OCI-LY1 (cell line): Measurements from ENCODE around the gene ANO2.

ENCODE experiments used
- H2AFZ ChIP-seq: fragments of 200-600 bp; sonication (generic), shearing (Covaris generic); 2 replicates; pipeline ENCODE4 v1.6.0; 2014; ENCODE audit warnings: antibody characterized with exemption, mild to moderate bottlenecking, low read length
- H3F3A ChIP-seq: fragments of 200-600 bp; sonication (generic), shearing (Covaris generic); 2 replicates; pipeline ENCODE4 v1.6.0; 2014; ENCODE audit warnings: mild to moderate bottlenecking, antibody characterized with exemption, low read length, moderate library complexity; ENCODE audit not compliant: insufficient read depth
- H3K27ac ChIP-seq: fragments of 200-600 bp; sonication (generic); 2 replicates; pipeline ENCODE4 v1.5.1; 2014; ENCODE audit warnings: low read length, mixed run types, mild to moderate bottlenecking, low read depth; ENCODE audit not compliant: poor library complexity, severe bottlenecking
- H3K27me3 ChIP-seq: fragments of 200-600 bp; sonication (generic); 2 replicates; pipeline ENCODE4 v1.6.0; 2014; ENCODE audit warnings: antibody characterized with exemption, mild to moderate bottlenecking, low read length, moderate library complexity; ENCODE audit not compliant: insufficient read depth
- H3K36me3 ChIP-seq: fragments of 200-600 bp; sonication (generic); 2 replicates; pipeline ENCODE4 v1.6.1; 2014; ENCODE audit warnings: mild to moderate bottlenecking, antibody characterized with exemption, low read length, moderate library complexity, mixed read lengths; ENCODE audit not compliant: insufficient read depth
- H3K4me1 ChIP-seq: fragments of 200-600 bp; sonication (generic); 2 replicates; pipeline ENCODE4 v1.5.1; 2014; ENCODE audit warnings: mild to moderate bottlenecking, low read length, moderate library complexity; ENCODE audit not compliant: insufficient read depth, severe bottlenecking
- H3K4me2 ChIP-seq: fragments of 200-600 bp; sonication (generic), shearing (Covaris generic); 2 replicates; pipeline ENCODE4 v1.6.1; 2014; ENCODE audit warnings: low read length
- H3K4me3 ChIP-seq: fragments of 200-600 bp; sonication (generic); 2 replicates; pipeline ENCODE4 v1.5.1; 2014; ENCODE audit warnings: low read length, low read depth, mild to moderate bottlenecking, mixed read lengths; ENCODE audit not compliant: poor library complexity, severe bottlenecking
- H3K79me2 ChIP-seq: fragments of 200-600 bp; shearing (Covaris generic); 2 replicates; pipeline ENCODE4 v1.6.1; 2016; ENCODE audit warnings: mixed run types, low read length, mixed read lengths; ENCODE audit not compliant: insufficient read depth
- H3K9ac ChIP-seq: fragments of 200-600 bp; sonication (generic), shearing (Covaris generic); 2 replicates; pipeline ENCODE4 v1.6.1; 2014; ENCODE audit warnings: mild to moderate bottlenecking, low read length, mixed read lengths
- H3K9me2 ChIP-seq: fragments of 200-600 bp; sonication (generic), shearing (Covaris generic); 2 replicates; pipeline ENCODE4 v1.6.1; 2014; ENCODE audit warnings: low read depth, mild to moderate bottlenecking, low read length, mixed read lengths
- H3K9me3 ChIP-seq: fragments of 200-600 bp; shearing (Covaris generic); 2 replicates; pipeline ENCODE4 v1.6.1; 2014; ENCODE audit warnings: low read length, mixed read lengths
- H4K20me1 ChIP-seq: fragments of 200-600 bp; sonication (generic), shearing (Covaris generic); 2 replicates; pipeline ENCODE4 v1.6.0; 2016; ENCODE audit warnings: mild to moderate bottlenecking, low read length; ENCODE audit not compliant: insufficient read depth
- CTCF ChIP-seq: fragments of 200-600 bp; sonication (generic), shearing (Covaris generic); IDR thresholded peaks from 2 replicates; pipeline ENCODE4 v1.5.1; 2017; ENCODE audit warnings: mild to moderate bottlenecking, antibody characterized with exemption, low read length, moderate library complexity, mixed read lengths
- EZH2 ChIP-seq: fragments of 200-600 bp; sonication (generic), shearing (Covaris generic); IDR thresholded peaks from 2 replicates; pipeline ENCODE4 v1.8.0; 2017; ENCODE audit warnings: borderline replicate concordance, mixed run types, mild to moderate bottlenecking, antibody characterized with exemption, low read length, moderate library complexity, mixed read lengths

The ANO2 gene

GRCh38 chr12:5575232-5575631 lies 369.8 kb downstream of the ANO2 start:
- Histone ChIP-seq H3K4me1 (no peaks in the 10 kb centered on the region), H3K9me2 (no peaks in the 10 kb centered on the region), H2AFZ (no peak overlapping the region), H3F3A (no peaks in the 10 kb centered on the region), H3K36me3 (no peaks in the 10 kb centered on the region), H3K79me2 (no peaks in the 10 kb centered on the region), H3K9me3 (no peaks in the 10 kb centered on the region), H3K27ac (no peak overlapping the region), H3K4me3 (no peak overlapping the region), H3K4me2 (no peak overlapping the region), H3K9ac (no peak overlapping the region), H4K20me1 (no peaks in the 10 kb centered on the region), H3K27me3 (no peaks in the 10 kb centered on the region)
- TF ChIP-seq CTCF (no peak), EZH2 (no peak)

GRCh38 chr12:5573390-5573789 lies 371.7 kb downstream of the ANO2 start:
- Histone ChIP-seq H3K36me3 (no peaks in the 10 kb centered on the region), H3K4me2 (no peak overlapping the region), H4K20me1 (no peaks in the 10 kb centered on the region), H3F3A (no peaks in the 10 kb centered on the region), H3K79me2 (no peaks in the 10 kb centered on the region), H3K27ac (no peak overlapping the region), H3K4me1 (no peaks in the 10 kb centered on the region), H2AFZ (no peak overlapping the region), H3K27me3 (no peaks in the 10 kb centered on the region), H3K4me3 (no peak overlapping the region), H3K9me2 (no peaks in the 10 kb centered on the region), H3K9ac (no peak overlapping the region), H3K9me3 (no peaks in the 10 kb centered on the region)
- no peak for TF ChIP-seq CTCF
- no peak for TF ChIP-seq EZH2

GRCh38 chr12:5571115-5571514 lies 373.9 kb downstream of the ANO2 start:
- no peaks in the 10 kb centered on the region for H4K20me1 ChIP-seq
- H3K79me2 ChIP-seq = no peaks in the 10 kb centered on the region
- H3K4me3 ChIP-seq = no peak overlapping the region
- H3K4me2 ChIP-seq = no peak overlapping the region
- H3K4me1 ChIP-seq = no peaks in the 10 kb centered on the region
- H3K27ac ChIP-seq = no peak overlapping the region
- TF ChIP-seq EZH2 (no peak), CTCF (no peak)
- no peaks in the 10 kb centered on the region for H3K9me3 ChIP-seq
- no peaks in the 10 kb centered on the region for H3F3A ChIP-seq
- H3K36me3 ChIP-seq = no peaks in the 10 kb centered on the region
- no peak overlapping the region for H2AFZ ChIP-seq
- no peak overlapping the region for H3K9ac ChIP-seq
- H3K9me2 ChIP-seq = no peaks in the 10 kb centered on the region
- H3K27me3 ChIP-seq = no peaks in the 10 kb centered on the region
